Fibroblast of the aortic adventitia (primary cell): ENCODE measurements around the gene SPTLC3. TPM values are rescaled to one million over a fixed set of nuclear protein-coding genes. Genes with fewer than 3 reads are reported as not detected.

Experiments used
- DNase-seq: peaks from one replicate; pipeline ENCODE4 v3.0.0-alpha.2; 2010; ENCODE audit warnings: low read depth
- H3K4me3 ChIP-seq: 2 replicates; pipeline ENCODE4 v1.5.1; 2011; ENCODE audit warnings: low read depth, mild to moderate bottlenecking, control low read depth, low read length, moderate library complexity
- total RNA-seq: library from RNA; depleted of rRNA; stranded (reverse); fragments of >200 nt; gene quantifications from 2 replicates; pipeline ENCODE4 v1.2.3, GENCODE V29; 2012; ENCODE audit warnings: low replicate concordance
- TF ChIP-seq, protein P1 (sequence below): IDR thresholded peaks from 2 replicates; pipeline ENCODE4 v1.5.1; 2011; ENCODE audit warnings: mild to moderate bottlenecking, low read length, control low read depth, inconsistent platforms; ENCODE audit not compliant: insufficient read depth

Gene SPTLC3
- total RNA-seq, 1 donor: 30.6 TPM

DNA sequence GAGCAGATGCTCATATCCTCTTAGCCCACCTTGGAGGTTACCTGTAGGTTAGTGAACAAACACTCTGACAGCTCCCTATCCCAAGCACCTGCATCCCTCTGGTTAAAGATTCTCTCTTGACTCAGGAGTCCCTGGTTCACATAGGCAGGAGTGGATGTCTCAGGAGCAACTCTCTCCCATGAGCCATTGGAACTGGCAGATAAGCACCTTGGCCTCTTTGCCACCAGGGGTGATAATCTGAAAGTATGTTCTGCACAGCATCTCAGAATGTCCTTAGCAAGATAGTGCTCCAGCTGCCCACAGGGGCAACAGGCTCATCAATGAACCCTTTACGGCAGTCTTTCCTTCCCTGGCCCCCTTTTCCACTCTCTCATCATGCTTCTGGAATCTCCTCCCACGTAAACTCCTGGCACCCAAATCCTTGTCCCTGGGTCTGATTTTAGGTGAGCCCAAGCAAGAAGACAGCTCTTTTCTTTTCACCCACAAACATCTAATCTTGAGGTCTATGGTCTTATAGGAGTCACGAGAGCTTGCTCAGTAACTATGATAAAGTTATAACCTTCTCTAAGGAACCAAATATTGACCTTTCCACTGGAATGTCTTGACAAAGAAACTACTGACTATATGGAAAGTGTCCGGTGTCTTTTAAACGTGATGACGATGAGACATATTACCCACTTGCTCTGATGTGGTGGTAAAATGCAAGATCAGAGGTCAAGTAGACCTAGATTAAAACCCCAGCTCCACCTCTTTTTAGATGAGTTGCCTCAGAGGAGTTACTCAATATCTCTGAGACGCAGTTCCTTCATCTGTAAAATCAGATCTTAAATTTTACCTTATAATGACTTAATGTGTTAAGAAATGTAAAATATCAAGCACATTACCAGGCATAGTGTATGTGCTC is 172.5 kb downstream of the SPTLC3 start:
- DNase-seq: no peak
- no peak overlapping the region for H3K4me3 ChIP-seq
- TF ChIP-seq, protein P1, sequence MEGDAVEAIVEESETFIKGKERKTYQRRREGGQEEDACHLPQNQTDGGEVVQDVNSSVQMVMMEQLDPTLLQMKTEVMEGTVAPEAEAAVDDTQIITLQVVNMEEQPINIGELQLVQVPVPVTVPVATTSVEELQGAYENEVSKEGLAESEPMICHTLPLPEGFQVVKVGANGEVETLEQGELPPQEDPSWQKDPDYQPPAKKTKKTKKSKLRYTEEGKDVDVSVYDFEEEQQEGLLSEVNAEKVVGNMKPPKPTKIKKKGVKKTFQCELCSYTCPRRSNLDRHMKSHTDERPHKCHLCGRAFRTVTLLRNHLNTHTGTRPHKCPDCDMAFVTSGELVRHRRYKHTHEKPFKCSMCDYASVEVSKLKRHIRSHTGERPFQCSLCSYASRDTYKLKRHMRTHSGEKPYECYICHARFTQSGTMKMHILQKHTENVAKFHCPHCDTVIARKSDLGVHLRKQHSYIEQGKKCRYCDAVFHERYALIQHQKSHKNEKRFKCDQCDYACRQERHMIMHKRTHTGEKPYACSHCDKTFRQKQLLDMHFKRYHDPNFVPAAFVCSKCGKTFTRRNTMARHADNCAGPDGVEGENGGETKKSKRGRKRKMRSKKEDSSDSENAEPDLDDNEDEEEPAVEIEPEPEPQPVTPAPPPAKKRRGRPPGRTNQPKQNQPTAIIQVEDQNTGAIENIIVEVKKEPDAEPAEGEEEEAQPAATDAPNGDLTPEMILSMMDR: no peak

- DNase-seq: no peak
- TF ChIP-seq, protein P1: no peak
These were observed 174.2 kb downstream of the SPTLC3 start for GRCh38 chr20:13183005-13183404.

DNA sequence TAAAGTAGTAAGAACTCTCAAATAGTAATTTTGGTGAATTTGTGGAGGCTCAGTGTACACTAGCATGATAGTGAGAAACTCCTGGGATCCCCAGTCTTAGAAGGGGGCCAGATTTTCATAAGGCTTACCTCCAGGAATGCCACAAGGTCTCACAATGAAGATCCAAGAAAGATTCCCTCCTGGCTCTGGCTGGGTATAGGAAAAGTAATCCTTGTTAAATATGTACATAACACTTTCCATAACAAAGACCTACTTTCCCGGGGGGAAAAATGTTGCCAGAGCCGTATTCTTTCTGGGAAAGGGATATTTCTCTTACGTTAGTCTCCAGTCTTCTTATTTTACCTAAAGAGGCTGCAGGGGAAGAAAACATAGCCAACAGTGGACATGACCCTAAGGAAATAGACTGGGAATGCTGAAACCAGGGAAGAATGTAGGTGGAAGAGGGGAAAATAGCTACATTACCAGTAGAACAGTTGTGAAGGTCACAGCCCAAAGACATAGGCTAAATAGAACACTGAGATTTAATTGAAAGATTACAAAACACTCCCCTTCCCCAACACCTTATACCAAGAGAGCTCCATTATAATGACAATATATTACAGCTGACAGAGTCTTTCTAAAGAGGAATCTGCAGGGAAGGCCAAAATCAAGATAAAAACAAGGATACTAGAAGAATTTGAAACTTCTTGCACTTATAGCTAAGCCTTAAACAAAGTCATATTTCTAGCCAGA is 177.4 kb downstream of the SPTLC3 start:
- no peak for DNase-seq
- TF ChIP-seq, protein P1: no peak
- no peak overlapping the region for H3K4me3 ChIP-seq

More at GRCh38 chr20:13183005-13183404, 174.2 kb downstream of the SPTLC3 start:
- no peak overlapping the region for H3K4me3 ChIP-seq

- TF ChIP-seq, protein P1: no peak
- no peak for DNase-seq
- H3K4me3 ChIP-seq: no peak overlapping the region
These were observed 179.1 kb downstream of the SPTLC3 start for GRCh38 chr20:13187899-13188298.

GRCh38 chr20:13199279-13199678 is 190.5 kb downstream of the SPTLC3 start:
- TF ChIP-seq, protein P1: no peak
- no peak for DNase-seq
- no peak overlapping the region for H3K4me3 ChIP-seq

- TF ChIP-seq, protein P1: no peak
- no peak for DNase-seq
- H3K4me3 ChIP-seq: no peak overlapping the region
These were observed 192.2 kb downstream of the SPTLC3 start for GRCh38 chr20:13200767-13201500.
